ENCODE data around the gene TWSG1.

TWSG1 gene

DNA sequence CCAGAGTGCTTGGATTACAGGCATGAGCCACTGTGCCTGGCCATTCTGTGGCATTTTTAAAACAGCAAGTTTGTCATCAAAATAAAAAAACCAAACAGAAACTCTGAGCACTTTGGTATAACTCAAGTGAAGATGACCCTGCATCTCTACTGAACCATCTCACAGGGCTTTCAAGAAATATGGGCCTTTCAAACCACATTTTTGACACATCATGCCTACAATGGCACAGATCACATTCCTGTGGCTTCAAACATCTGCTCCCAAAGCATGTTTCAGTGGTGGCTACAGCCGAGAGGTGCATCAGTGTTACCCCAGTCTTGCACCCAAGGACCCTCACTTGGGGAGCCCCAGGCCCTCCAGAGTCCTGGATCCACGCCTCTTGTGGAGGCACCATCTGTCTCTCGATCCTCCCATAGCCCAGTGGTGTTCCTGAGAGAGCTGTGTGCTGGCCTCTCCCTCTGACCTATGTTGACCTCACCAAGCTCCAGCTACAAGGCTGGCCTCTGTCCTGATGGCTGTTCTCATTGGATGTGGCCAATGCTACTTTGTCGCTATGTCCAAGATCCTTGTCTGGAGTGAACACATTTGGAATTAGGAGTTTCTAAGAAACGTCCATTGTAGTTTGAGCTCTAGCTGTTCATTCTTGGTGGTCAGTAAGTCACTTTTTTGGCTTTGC, 85.5 kb downstream of the TWSG1 start:
- TF ChIP-seq, protein P1, sequence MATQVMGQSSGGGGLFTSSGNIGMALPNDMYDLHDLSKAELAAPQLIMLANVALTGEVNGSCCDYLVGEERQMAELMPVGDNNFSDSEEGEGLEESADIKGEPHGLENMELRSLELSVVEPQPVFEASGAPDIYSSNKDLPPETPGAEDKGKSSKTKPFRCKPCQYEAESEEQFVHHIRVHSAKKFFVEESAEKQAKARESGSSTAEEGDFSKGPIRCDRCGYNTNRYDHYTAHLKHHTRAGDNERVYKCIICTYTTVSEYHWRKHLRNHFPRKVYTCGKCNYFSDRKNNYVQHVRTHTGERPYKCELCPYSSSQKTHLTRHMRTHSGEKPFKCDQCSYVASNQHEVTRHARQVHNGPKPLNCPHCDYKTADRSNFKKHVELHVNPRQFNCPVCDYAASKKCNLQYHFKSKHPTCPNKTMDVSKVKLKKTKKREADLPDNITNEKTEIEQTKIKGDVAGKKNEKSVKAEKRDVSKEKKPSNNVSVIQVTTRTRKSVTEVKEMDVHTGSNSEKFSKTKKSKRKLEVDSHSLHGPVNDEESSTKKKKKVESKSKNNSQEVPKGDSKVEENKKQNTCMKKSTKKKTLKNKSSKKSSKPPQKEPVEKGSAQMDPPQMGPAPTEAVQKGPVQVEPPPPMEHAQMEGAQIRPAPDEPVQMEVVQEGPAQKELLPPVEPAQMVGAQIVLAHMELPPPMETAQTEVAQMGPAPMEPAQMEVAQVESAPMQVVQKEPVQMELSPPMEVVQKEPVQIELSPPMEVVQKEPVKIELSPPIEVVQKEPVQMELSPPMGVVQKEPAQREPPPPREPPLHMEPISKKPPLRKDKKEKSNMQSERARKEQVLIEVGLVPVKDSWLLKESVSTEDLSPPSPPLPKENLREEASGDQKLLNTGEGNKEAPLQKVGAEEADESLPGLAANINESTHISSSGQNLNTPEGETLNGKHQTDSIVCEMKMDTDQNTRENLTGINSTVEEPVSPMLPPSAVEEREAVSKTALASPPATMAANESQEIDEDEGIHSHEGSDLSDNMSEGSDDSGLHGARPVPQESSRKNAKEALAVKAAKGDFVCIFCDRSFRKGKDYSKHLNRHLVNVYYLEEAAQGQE (IDR thresholded peaks at IDR 0.05; ENCODE audit: insufficient replicate concordance, low read depth): no peak
- no peak for TF ChIP-seq POLR2AphosphoS5 (IDR thresholded peaks at IDR 0.05; ENCODE audit: low read depth)
- no peak for TF ChIP-seq GABPA (IDR thresholded peaks at IDR 0.05; ENCODE audit: low read depth)
- TF ChIP-seq, protein P2, sequence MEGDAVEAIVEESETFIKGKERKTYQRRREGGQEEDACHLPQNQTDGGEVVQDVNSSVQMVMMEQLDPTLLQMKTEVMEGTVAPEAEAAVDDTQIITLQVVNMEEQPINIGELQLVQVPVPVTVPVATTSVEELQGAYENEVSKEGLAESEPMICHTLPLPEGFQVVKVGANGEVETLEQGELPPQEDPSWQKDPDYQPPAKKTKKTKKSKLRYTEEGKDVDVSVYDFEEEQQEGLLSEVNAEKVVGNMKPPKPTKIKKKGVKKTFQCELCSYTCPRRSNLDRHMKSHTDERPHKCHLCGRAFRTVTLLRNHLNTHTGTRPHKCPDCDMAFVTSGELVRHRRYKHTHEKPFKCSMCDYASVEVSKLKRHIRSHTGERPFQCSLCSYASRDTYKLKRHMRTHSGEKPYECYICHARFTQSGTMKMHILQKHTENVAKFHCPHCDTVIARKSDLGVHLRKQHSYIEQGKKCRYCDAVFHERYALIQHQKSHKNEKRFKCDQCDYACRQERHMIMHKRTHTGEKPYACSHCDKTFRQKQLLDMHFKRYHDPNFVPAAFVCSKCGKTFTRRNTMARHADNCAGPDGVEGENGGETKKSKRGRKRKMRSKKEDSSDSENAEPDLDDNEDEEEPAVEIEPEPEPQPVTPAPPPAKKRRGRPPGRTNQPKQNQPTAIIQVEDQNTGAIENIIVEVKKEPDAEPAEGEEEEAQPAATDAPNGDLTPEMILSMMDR (IDR thresholded peaks at IDR 0.05; ENCODE audit: insufficient read depth, low read length): no peak
- TF ChIP-seq SPI1 (IDR thresholded peaks at IDR 0.05; ENCODE audit: borderline replicate concordance, low read depth): no peak
- DNase-seq (ENCODE audit: low read depth in 1 of 2, low spot score in 1 of 2): no peak
- Histone ChIP-seq H3K4me3 (replicated peaks; ENCODE audit: insufficient read depth, low read length) (no peak overlapping the region), H3K27ac (replicated peaks) (no peak overlapping the region), H3K27me3 (ENCODE audit: insufficient read depth, poor library complexity, severe bottlenecking) (no peaks in the 10 kb centered on the region)

DNA sequence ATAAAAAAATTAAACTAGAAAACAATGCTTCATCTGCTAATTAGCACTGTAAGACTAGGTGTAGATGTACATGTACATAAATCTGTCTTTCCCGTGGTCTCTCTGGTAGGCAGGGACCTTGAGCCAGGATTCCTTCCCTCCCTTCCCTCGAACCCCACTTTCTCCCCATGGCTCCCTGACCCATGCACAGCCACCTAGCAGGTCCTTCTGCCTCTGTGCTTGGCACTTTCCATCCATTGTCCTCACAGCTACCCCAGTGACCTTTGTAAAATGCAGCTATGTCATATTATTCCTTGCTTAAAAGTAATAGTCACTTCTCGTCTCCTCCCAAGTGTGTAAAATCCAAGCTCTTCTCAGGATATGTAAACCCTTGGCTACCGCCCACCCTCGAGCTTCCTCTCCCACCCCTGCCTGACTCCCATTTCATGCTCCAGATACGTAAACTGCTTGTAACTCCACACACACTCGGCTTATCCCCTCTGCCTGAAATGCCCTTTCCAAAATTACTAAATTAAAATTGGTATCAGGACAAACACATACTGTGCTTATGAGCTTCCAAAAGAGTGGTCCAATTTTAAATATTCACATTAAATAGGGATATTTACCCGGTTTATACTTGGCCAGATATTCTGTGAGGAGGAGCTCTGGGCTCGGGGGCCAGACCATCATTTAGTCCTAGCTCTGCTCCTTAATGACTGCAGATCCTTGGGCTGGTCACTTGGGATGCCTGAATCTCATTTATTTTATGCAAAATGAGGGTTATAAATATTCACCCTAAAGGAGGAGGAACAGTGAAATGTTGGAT, 86.7 kb downstream of the TWSG1 start:
- no peak for TF ChIP-seq SPI1 (IDR thresholded peaks at IDR 0.05; ENCODE audit: borderline replicate concordance, low read depth)
- TF ChIP-seq GABPA (IDR thresholded peaks at IDR 0.05; ENCODE audit: low read depth): no peak
- TF ChIP-seq, protein P2 (IDR thresholded peaks at IDR 0.05; ENCODE audit: insufficient read depth, low read length): no peak
- no peak for TF ChIP-seq POLR2AphosphoS5 (IDR thresholded peaks at IDR 0.05; ENCODE audit: low read depth)
- TF ChIP-seq, protein P1 (IDR thresholded peaks at IDR 0.05; ENCODE audit: insufficient replicate concordance, low read depth): no peak
- DNase-seq (ENCODE audit: low read depth in 1 of 2, low spot score in 1 of 2): no peak
- Histone ChIP-seq H3K27ac (replicated peaks) (no peak overlapping the region), H3K4me3 (replicated peaks; ENCODE audit: insufficient read depth, low read length) (no peak overlapping the region), H3K27me3 (ENCODE audit: insufficient read depth, poor library complexity, severe bottlenecking) (no peaks in the 10 kb centered on the region)

DNA sequence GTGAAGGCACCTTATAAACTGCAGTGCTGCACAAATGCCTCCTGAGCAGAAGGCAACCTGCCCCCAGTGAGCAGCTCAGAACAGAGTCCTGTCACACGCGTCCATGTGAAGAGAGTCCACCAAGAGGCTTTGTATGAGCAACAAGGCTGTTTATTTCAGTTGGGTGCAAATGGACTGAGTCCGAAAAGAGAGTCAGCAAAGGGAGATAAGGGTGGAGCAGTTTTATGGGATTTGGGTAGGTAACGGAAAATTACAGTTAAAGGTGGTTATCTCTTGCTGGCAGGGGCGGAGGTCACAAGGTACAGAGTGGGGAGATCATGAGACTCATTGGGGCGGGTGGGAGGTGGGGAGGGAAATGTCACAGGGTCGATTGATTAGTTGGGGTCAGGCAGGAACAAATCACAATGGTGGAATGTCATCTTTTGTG, 87.3 kb downstream of the TWSG1 start:
- Histone ChIP-seq H3K27me3 (ENCODE audit: insufficient read depth, poor library complexity, severe bottlenecking) (no peaks in the 10 kb centered on the region), H3K27ac (replicated peaks) (no peak overlapping the region), H3K4me3 (replicated peaks; ENCODE audit: insufficient read depth, low read length) (no peak overlapping the region)
- TF ChIP-seq POLR2AphosphoS5 (IDR thresholded peaks at IDR 0.05; ENCODE audit: low read depth) (no peak), SPI1 (IDR thresholded peaks at IDR 0.05; ENCODE audit: borderline replicate concordance, low read depth) (no peak), GABPA (IDR thresholded peaks at IDR 0.05; ENCODE audit: low read depth) (no peak)
- TF ChIP-seq, protein P2 (IDR thresholded peaks at IDR 0.05; ENCODE audit: insufficient read depth, low read length): no peak
- TF ChIP-seq, protein P1 (IDR thresholded peaks at IDR 0.05; ENCODE audit: insufficient replicate concordance, low read depth): no peak
- no peak for DNase-seq (ENCODE audit: low read depth in 1 of 2, low spot score in 1 of 2)
